HepG2 (cell line): ENCODE measurements around the gene BCL2L2. TPM values are rescaled to one million over a fixed set of nuclear protein-coding genes. Genes with fewer than 3 reads are reported as not detected.

Experiments
- CBX1 ChIP-seq: IDR thresholded peaks from one replicate; pipeline ENCODE4 v1.6.1; 2016; ENCODE audit warnings: antibody characterized with exemption, low read depth
- LCORL ChIP-seq, 2 experiments: fragments of 450-650 bp in 1 of 2; sonication (generic) in 1 of 2; formaldehyde crosslinking in 1 of 2; IDR thresholded peaks; 2 replicates each; pipeline versions ENCODE4 v1.5.0 to v1.6.1; 2017 to 2020; ENCODE audit warnings: antibody characterized with exemption in 1 of 2, missing genetic modification reagents in 1 of 2
- REXO4 ChIP-seq: sonication (generic); formaldehyde crosslinking; IDR thresholded peaks from 2 replicates; pipeline ENCODE4 v1.8.0; 2022; ENCODE audit warnings: missing genetic modification reagents, mild to moderate bottlenecking, borderline replicate concordance
- SP4 ChIP-seq: sonication (generic); formaldehyde crosslinking; IDR thresholded peaks from 2 replicates; pipeline ENCODE4 v1.8.1; 2023; ENCODE audit warnings: mild to moderate bottlenecking, missing genetic modification reagents
- TAF15 ChIP-seq: fragments of 200-400 bp; formaldehyde crosslinking; IDR thresholded peaks from one replicate; pipeline ENCODE4 v1.6.1; 2018; ENCODE audit warnings: mild to moderate bottlenecking, low read depth, low read length; ENCODE audit not compliant: poor library complexity, severe bottlenecking
- ZNF10 ChIP-seq: sonication (generic); formaldehyde crosslinking; IDR thresholded peaks from 2 replicates; pipeline ENCODE4 v1.4.0; 2020; ENCODE audit warnings: mild to moderate bottlenecking, low read depth, missing genetic modification reagents, borderline replicate concordance
- ZNF17 ChIP-seq: sonication (generic); formaldehyde crosslinking; IDR thresholded peaks from 2 replicates; pipeline ENCODE4 v1.5.0; 2020; ENCODE audit warnings: mild to moderate bottlenecking, missing genetic modification reagents
- ZNF235 ChIP-seq: sonication (generic); formaldehyde crosslinking; IDR thresholded peaks from 2 replicates; pipeline ENCODE4 v1.8.1; 2023; ENCODE audit warnings: mild to moderate bottlenecking, missing genetic modification reagents, borderline replicate concordance
- ZNF557 ChIP-seq: sonication (generic); formaldehyde crosslinking; IDR thresholded peaks from 2 replicates; pipeline ENCODE4 v1.4.0; 2020; ENCODE audit warnings: missing genetic modification reagents
- ZNF563 ChIP-seq: sonication (generic); formaldehyde crosslinking; IDR thresholded peaks from 2 replicates; pipeline ENCODE4 v1.8.0; 2022; ENCODE audit warnings: mild to moderate bottlenecking, moderate library complexity, missing genetic modification reagents
- ZNF703 ChIP-seq: sonication (generic); formaldehyde crosslinking; IDR thresholded peaks from 2 replicates; pipeline ENCODE4 v1.5.1; 2020; ENCODE audit warnings: missing genetic modification reagents, mild to moderate bottlenecking, moderate library complexity, borderline replicate concordance
- ZNF891 ChIP-seq: sonication (generic); formaldehyde crosslinking; IDR thresholded peaks from 2 replicates; pipeline ENCODE4 v1.5.0; 2020; ENCODE audit warnings: mild to moderate bottlenecking, missing genetic modification reagents
- polyA plus RNA-seq, 8 experiments: library from polyadenylated mRNA; depleted of rRNA in 3 of 8; stranded (reverse) in 7 of 8; unstranded in 1 of 8; fragments of >200 nt; fragmentation: Illumina TruSeq in 4 of 8; extraction: Trizol in 4 of 8; gene quantifications; 2 replicates each; pipeline versions ENCODE4 v1.2.1 to v1.2.3, GENCODE V29; 2011 to 2016; ENCODE audit warnings: low read depth in 4 of 8, missing spikeins in 1 of 8, mixed read lengths in 1 of 8; ENCODE audit not compliant: insufficient read depth in 1 of 8
- total RNA-seq, 5 experiments: library from RNA; depleted of rRNA; stranded (reverse); fragments of >200 nt; fragmentation: Illumina TruSeq; extraction: Trizol; gene quantifications; 2 replicates each; pipeline ENCODE4 v1.2.3, GENCODE V29; 2016; ENCODE audit warnings: low read depth in 1 of 5
- TF ChIP-seq, protein P1 (sequence below): sonication (generic); formaldehyde crosslinking; IDR thresholded peaks from 2 replicates; pipeline ENCODE4 v1.4.0; 2020; ENCODE audit warnings: mild to moderate bottlenecking, missing genetic modification reagents
- TF ChIP-seq, protein P2 (sequence below): sonication (generic); formaldehyde crosslinking; IDR thresholded peaks from 2 replicates; pipeline ENCODE4 v1.4.0; 2020; ENCODE audit warnings: missing genetic modification reagents, mild to moderate bottlenecking, borderline replicate concordance
- TF ChIP-seq, protein P3 (sequence below): sonication (generic); formaldehyde crosslinking; IDR thresholded peaks from 2 replicates; pipeline ENCODE4 v1.8.1; 2023; ENCODE audit warnings: missing genetic modification reagents, inconsistent platforms, borderline replicate concordance
- TF ChIP-seq, protein P4 (sequence below): sonication (generic); formaldehyde crosslinking; IDR thresholded peaks from 2 replicates; pipeline ENCODE4 v1.5.0; 2020; ENCODE audit warnings: missing genetic modification reagents
- TF ChIP-seq, protein P5 (sequence below): sonication (generic); formaldehyde crosslinking; IDR thresholded peaks from 2 replicates; pipeline ENCODE4 v1.5.0; 2020; ENCODE audit warnings: mild to moderate bottlenecking, missing genetic modification reagents
- TF ChIP-seq, protein P6 (sequence below): sonication (generic); formaldehyde crosslinking; IDR thresholded peaks from 2 replicates; pipeline ENCODE4 v1.8.0; 2022; ENCODE audit warnings: missing genetic modification reagents, low read depth, mild to moderate bottlenecking, borderline replicate concordance

The BCL2L2 gene
- total and polyA plus RNA-seq, 2 of the 13 experiments (the other 11 are each of a cell fraction or from before 2014, with no cell fraction given) = 28.1 to 49.8 TPM

DNA sequence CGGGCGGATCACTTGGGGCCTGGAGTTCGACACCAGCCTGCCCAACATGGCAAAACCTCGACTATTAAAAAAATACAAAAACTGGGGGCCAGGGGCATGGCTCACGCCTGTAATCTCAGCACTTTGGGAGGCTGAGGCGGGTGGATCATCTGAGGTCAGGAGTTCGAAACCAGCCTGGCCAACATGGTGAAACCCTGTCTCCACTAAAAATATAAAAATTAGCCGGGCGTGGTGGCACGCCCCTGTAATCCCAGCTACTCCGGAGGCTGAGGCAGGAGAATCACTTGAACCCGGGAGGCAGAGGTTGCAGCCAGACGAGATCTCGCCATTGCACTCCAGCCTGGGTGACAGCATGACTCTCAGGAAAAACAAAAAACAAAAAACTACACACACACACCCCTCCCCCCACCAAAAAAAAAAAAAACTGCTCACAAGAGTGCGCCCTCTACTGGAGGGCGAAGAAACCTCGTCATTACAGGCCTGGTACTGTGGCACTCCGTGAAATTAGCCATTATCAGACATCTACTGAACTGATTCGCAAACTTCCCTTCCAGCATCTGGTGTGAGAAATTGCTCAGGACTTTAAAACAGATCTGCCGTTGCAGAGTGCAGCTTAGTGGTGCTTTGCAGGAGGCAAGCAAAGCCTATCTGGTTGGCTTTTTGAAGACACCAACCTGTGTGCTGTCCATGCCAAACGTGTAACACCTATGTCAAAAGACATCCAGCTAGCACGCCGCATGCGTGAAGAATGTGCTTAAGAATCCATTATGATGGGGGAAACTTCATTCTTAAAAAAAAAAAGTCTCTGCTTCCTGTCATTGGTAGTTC, 11.7 kb upstream of the BCL2L2 start (continued):
- TF ChIP-seq, protein P1, sequence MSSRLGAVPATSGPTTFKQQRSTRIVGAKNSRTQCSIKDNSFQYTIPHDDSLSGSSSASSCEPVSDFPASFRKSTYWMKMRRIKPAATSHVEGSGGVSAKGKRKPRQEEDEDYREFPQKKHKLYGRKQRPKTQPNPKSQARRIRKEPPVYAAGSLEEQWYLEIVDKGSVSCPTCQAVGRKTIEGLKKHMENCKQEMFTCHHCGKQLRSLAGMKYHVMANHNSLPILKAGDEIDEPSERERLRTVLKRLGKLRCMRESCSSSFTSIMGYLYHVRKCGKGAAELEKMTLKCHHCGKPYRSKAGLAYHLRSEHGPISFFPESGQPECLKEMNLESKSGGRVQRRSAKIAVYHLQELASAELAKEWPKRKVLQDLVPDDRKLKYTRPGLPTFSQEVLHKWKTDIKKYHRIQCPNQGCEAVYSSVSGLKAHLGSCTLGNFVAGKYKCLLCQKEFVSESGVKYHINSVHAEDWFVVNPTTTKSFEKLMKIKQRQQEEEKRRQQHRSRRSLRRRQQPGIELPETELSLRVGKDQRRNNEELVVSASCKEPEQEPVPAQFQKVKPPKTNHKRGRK (CRISPR knock-in tag) = no peak
- TF ChIP-seq SP4 = no peak
- TF ChIP-seq, protein P2, sequence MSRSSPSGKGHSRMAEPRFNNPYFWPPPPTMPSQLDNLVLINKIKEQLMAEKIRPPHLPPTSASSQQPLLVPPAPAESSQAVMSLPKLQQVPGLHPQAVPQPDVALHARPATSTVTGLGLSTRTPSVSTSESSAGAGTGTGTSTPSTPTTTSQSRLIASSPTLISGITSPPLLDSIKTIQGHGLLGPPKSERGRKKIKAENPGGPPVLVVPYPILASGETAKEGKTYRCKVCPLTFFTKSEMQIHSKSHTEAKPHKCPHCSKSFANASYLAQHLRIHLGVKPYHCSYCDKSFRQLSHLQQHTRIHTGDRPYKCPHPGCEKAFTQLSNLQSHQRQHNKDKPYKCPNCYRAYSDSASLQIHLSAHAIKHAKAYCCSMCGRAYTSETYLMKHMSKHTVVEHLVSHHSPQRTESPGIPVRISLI (CRISPR knock-in tag) = peak; percentile 100
- 0 out of 2 replicates have a peak, but pooled peaks have one; percentile 68 for TF ChIP-seq ZNF557
- TF ChIP-seq ZNF10 (CRISPR knock-in tag) = no peak
- TF ChIP-seq, protein P3, sequence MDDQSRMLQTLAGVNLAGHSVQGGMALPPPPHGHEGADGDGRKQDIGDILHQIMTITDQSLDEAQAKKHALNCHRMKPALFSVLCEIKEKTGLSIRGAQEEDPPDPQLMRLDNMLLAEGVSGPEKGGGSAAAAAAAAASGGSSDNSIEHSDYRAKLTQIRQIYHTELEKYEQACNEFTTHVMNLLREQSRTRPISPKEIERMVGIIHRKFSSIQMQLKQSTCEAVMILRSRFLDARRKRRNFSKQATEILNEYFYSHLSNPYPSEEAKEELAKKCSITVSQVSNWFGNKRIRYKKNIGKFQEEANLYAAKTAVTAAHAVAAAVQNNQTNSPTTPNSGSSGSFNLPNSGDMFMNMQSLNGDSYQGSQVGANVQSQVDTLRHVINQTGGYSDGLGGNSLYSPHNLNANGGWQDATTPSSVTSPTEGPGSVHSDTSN = 0 out of 2 replicates have a peak, but pooled peaks have one; percentile 39
- TF ChIP-seq, protein P4, sequence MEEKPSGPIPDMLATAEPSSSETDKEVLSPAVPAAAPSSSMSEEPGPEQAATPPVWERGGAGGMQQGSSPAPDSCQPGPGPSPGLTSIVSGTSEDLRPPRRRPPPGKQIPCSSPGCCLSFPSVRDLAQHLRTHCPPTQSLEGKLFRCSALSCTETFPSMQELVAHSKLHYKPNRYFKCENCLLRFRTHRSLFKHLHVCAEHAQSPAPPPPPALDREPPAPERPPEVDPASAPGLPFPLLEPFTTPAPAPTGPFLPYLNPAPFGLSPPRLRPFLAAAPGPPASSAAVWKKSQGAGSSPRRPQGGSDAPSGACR (CRISPR knock-in tag) = no peak
- TF ChIP-seq ZNF235 (CRISPR knock-in tag) = no peak
- peak; percentile 52; the same call in 1 of the 2 replicates for TF ChIP-seq ZNF563 (CRISPR knock-in tag)
- no peak for TF ChIP-seq ZNF17 (CRISPR knock-in tag)
- TF ChIP-seq, protein P5, sequence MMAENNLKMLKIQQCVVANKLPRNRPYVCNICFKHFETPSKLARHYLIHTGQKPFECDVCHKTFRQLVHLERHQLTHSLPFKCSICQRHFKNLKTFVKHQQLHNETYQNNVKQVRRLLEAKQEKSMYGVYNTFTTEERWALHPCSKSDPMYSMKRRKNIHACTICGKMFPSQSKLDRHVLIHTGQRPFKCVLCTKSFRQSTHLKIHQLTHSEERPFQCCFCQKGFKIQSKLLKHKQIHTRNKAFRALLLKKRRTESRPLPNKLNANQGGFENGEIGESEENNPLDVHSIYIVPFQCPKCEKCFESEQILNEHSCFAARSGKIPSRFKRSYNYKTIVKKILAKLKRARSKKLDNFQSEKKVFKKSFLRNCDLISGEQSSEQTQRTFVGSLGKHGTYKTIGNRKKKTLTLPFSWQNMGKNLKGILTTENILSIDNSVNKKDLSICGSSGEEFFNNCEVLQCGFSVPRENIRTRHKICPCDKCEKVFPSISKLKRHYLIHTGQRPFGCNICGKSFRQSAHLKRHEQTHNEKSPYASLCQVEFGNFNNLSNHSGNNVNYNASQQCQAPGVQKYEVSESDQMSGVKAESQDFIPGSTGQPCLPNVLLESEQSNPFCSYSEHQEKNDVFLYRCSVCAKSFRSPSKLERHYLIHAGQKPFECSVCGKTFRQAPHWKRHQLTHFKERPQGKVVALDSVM = no peak
- TF ChIP-seq CBX1 = no peak
- TF ChIP-seq ZNF703 (CRISPR knock-in tag) = no peak
- peak; percentile 79 for TF ChIP-seq LCORL (IDR thresholded peaks at IDR 0.05)
- 0 out of 2 replicates have a peak, but pooled peaks have one; percentile 19 for TF ChIP-seq LCORL (CRISPR knock-in tag; IDR thresholded peaks at IDR 0.05)
- TF ChIP-seq REXO4 (CRISPR knock-in tag) = no peak
- TF ChIP-seq ZNF891 (CRISPR knock-in tag) = 0 out of 2 replicates have a peak, but pooled peaks have one; percentile 23
- no peak for TF ChIP-seq TAF15
- TF ChIP-seq, protein P6, sequence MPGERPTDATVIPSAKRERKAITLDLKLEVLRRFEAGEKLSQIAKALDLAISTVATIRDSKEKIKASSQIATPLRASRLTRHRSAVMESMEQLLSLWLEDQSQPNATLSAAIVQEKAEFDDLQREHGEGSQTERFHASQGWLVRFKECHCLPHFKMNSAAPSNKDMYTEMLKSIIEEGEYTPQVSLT (CRISPR knock-in tag) = no peak
